ENCODE measurements around the gene BRCA2. TPM values are rescaled to one million over a fixed set of nuclear protein-coding genes. Genes with fewer than 3 reads are reported as not detected.
A peak's percentile ranks its signal among the peaks of the same experiment; 100 is the strongest.

BRCA2 gene
- total and polyA plus RNA-seq, 2 experiments from 2014 or later: 28.6 to 38.7 TPM

- Histone ChIP-seq H3K27me3 (ENCODE audit: insufficient read depth) (no peaks in the 10 kb centered on the region), H4K20me1 (replicated peaks; ENCODE audit: insufficient read depth) (no peaks in the 10 kb centered on the region; the same call in 1 of the 2 replicates), H2AFZ (no peak overlapping the region), H3K4me1 (ENCODE audit: insufficient read depth) (no peaks in the 10 kb centered on the region), H3F3A (replicated peaks; ENCODE audit: low read depth) (no peaks in the 10 kb centered on the region), H3K79me2 (replicated peaks; ENCODE audit: insufficient read depth) (no peaks in the 10 kb centered on the region), H3K4me3 (no peak overlapping the region), H3K36me3 (ENCODE audit: insufficient read depth) (no peaks in the 10 kb centered on the region), H3K27ac (ENCODE audit: low read depth) (no peak overlapping the region), H3K4me2 (no peak overlapping the region), H3K9me2 (ENCODE audit: insufficient read depth) (no peaks in the 10 kb centered on the region)
- Mint-ChIP-seq H3K27me3 (ENCODE audit: insufficient read depth, low read depth, poor library complexity) (no peaks in the 10 kb centered on the region), H3K36me3 (ENCODE audit: low read depth) (no peaks in the 10 kb centered on the region), H3K27ac (no peak overlapping the region), H3K9me3 (no peaks in the 10 kb centered on the region), H3K4me1 (no peaks in the 10 kb centered on the region), H3K4me3 (no peak overlapping the region)
- no peak for ATAC-seq
- TF ChIP-seq CTCF (conservative IDR thresholded peaks at IDR 0.05; ENCODE audit: low read depth in 2 of 2): peak; percentile 22 to 48; a peak in 3 of 4 replicates
- no peak for TF ChIP-seq ZNF462 (CRISPR knock-in tag; IDR thresholded peaks at IDR 0.05)
- peak; percentile 46 for DNase-seq (ENCODE audit: low spot score)
These were observed 127.8 kb downstream of the BRCA2 start for GRCh38 chr13:32443111-32443510.

- H3F3A ChIP-seq (replicated peaks; ENCODE audit: low read depth): no peaks in the 10 kb centered on the region
- DNase-seq (ENCODE audit: low spot score): no peak
- no peak overlapping the region for H3K4me3 Mint-ChIP-seq
- no peak overlapping the region for H3K27ac ChIP-seq (ENCODE audit: low read depth)
- H3K27me3 Mint-ChIP-seq (ENCODE audit: insufficient read depth, low read depth, poor library complexity): no peaks in the 10 kb centered on the region
- no peaks in the 10 kb centered on the region for H3K79me2 ChIP-seq (replicated peaks; ENCODE audit: insufficient read depth)
- no peaks in the 10 kb centered on the region for H3K4me1 Mint-ChIP-seq
- no peaks in the 10 kb centered on the region for H3K36me3 Mint-ChIP-seq (ENCODE audit: low read depth)
- H3K9me3 Mint-ChIP-seq: no peaks in the 10 kb centered on the region
- no peak for ATAC-seq
- no peak overlapping the region for H2AFZ ChIP-seq
- no peaks in the 10 kb centered on the region; the same call in 1 of the 2 replicates for H4K20me1 ChIP-seq (replicated peaks; ENCODE audit: insufficient read depth)
- H3K36me3 ChIP-seq (ENCODE audit: insufficient read depth): no peaks in the 10 kb centered on the region
- no peak overlapping the region for H3K27ac Mint-ChIP-seq
- no peak overlapping the region for H3K4me2 ChIP-seq
- no peaks in the 10 kb centered on the region for H3K27me3 ChIP-seq (ENCODE audit: insufficient read depth)
- no peaks in the 10 kb centered on the region for H3K4me1 ChIP-seq (ENCODE audit: insufficient read depth)
- no peaks in the 10 kb centered on the region for H3K9me2 ChIP-seq (ENCODE audit: insufficient read depth)
- no peak overlapping the region for H3K4me3 ChIP-seq
- TF ChIP-seq JUNB (IDR thresholded peaks at IDR 0.05; ENCODE audit: unreplicated experiment) (no peak), CREB1 (CRISPR knock-in tag; IDR thresholded peaks at IDR 0.05; ENCODE audit: low read depth) (no peak), ZNF114 (CRISPR knock-in tag; IDR thresholded peaks at IDR 0.05) (no peak), ZNF331 (CRISPR knock-in tag; IDR thresholded peaks at IDR 0.05; ENCODE audit: low read depth) (no peak), STAT1 (IDR thresholded peaks at IDR 0.05; ENCODE audit: unreplicated experiment) (no peak), CTCF (conservative IDR thresholded peaks at IDR 0.05; ENCODE audit: low read depth in 2 of 2) (no peak), POLR2AphosphoS5 (IDR thresholded peaks at IDR 0.05; ENCODE audit: low read depth) (no peak), NANOG (IDR thresholded peaks at IDR 0.05; ENCODE audit: borderline replicate concordance) (no peak)
These were observed 130.2 kb downstream of the BRCA2 start for GRCh38 chr13:32445461-32445860.
